Large intestine (tissue), 3 donors: Measurements from ENCODE around the gene MGAT4A. TPM values are rescaled to one million over a fixed set of nuclear protein-coding genes. Genes with fewer than 3 reads are reported as not detected.
"Not testable (repeated sequence)": the region's sequence is repeated elsewhere in the genome, so short reads cannot be mapped to it uniquely, and the experiment has no call there.

Experiments
- DNase-seq, 2 donors: peaks; one replicate each; pipeline versions ENCODE4 v3.0.0 to v3.0.0-alpha.2; 2013
- H3K27ac ChIP-seq: one replicate; pipeline ENCODE4 v1.5.1; 2013; ENCODE audit warnings: low read length
- H3K27me3 ChIP-seq: 2 replicates; pipeline ENCODE4 v1.6.1; 2013; ENCODE audit warnings: low read length; ENCODE audit not compliant: control insufficient read depth, insufficient read depth
- H3K36me3 ChIP-seq: 2 replicates; pipeline ENCODE4 v1.6.1; 2013; ENCODE audit warnings: low read length; ENCODE audit not compliant: control insufficient read depth, insufficient read depth
- H3K4me1 ChIP-seq: one replicate; pipeline ENCODE4 v1.6.1; 2013; ENCODE audit warnings: low read length; ENCODE audit not compliant: control insufficient read depth, insufficient read depth
- H3K4me3 ChIP-seq: one replicate; pipeline ENCODE4 v1.5.1; 2013; ENCODE audit warnings: low read length
- H3K9me3 ChIP-seq: one replicate; pipeline ENCODE4 v1.6.1; 2013; ENCODE audit warnings: mild to moderate bottlenecking, low read depth, low read length, moderate library complexity; ENCODE audit not compliant: control insufficient read depth
- WGBS: methylation state at CpG from one replicate; pipeline ENCODE4 v1.1.5; 2013; ENCODE audit warnings: low lambda C conversion rate; ENCODE audit not compliant: insufficient coverage; 5-methylcytosine and 5-hydroxymethylcytosine counted together
- polyA plus RNA-seq: library from polyadenylated mRNA; unstranded; fragments of 120-200 nt; gene quantifications from one replicate; pipeline ENCODE4 v1.2.1, GENCODE V29; 2013

Gene MGAT4A
- polyA plus RNA-seq, 1 donor = 37.5 TPM

- Histone ChIP-seq H3K4me3 (no peak overlapping the region), H3K27me3 (no peaks in the 10 kb centered on the region), H3K36me3 (peaks cover 18% of the 10 kb centered on the region), H3K4me1 (no peaks in the 10 kb centered on the region), H3K27ac (no peak overlapping the region), H3K9me3 (peaks cover 4% of the 10 kb centered on the region)
- WGBS = 96% methylated on average over 4 of the region's 12 CpGs
- DNase-seq = no peak
Observed at GRCh38 chr2:98663511-98664090, 67.3 kb downstream of the MGAT4A start.

- WGBS = 100% methylated on average over 1 of the region's 3 CpGs
- H3K27ac ChIP-seq = not testable (repeated sequence)
Observed at GRCh38 chr2:98659491-98659840, 71.5 kb downstream of the MGAT4A start.

GRCh38 chr2:98658816-98659490, 72.0 kb downstream of the MGAT4A start:
- no peak overlapping the region for H3K4me3 ChIP-seq
- H3K4me1 ChIP-seq = no peaks in the 10 kb centered on the region
- no peak for DNase-seq
- no peak overlapping the region for H3K27ac ChIP-seq
- no peaks in the 10 kb centered on the region for H3K27me3 ChIP-seq
- peaks cover 12% of the 10 kb centered on the region for H3K36me3 ChIP-seq
- no CpG with 5 or more reads among the region's 4 CpGs for whole genome bisulfite sequencing
- peaks cover 4% of the 10 kb centered on the region for H3K9me3 ChIP-seq

More at GRCh38 chr2:98659491-98659840, 71.5 kb downstream of the MGAT4A start:
- peaks cover 12% of the 10 kb centered on the region for H3K36me3 ChIP-seq
- not testable (repeated sequence) for H3K4me1 ChIP-seq, H3K4me3 ChIP-seq, H3K27me3 ChIP-seq, DNase-seq, H3K9me3 ChIP-seq

- H3K27me3 ChIP-seq = no peaks in the 10 kb centered on the region
- H3K36me3 ChIP-seq = peaks cover 10% of the 10 kb centered on the region
- WGBS = no CpG with 5 or more reads among the region's 4 CpGs
- no peaks in the 10 kb centered on the region for H3K4me1 ChIP-seq
- DNase-seq = no peak
- H3K9me3 ChIP-seq = peaks cover 4% of the 10 kb centered on the region
- no peak overlapping the region for H3K27ac ChIP-seq
- no peak overlapping the region for H3K4me3 ChIP-seq
Observed at GRCh38 chr2:98656800-98657199, 74.1 kb downstream of the MGAT4A start.

GRCh38 chr2:98654699-98655495, 76.0 kb downstream of the MGAT4A start:
- H3K27ac ChIP-seq = no peak overlapping the region
- DNase-seq = no peak
- no peaks in the 10 kb centered on the region for H3K4me1 ChIP-seq
- no peak overlapping the region for H3K4me3 ChIP-seq
- H3K27me3 ChIP-seq = no peaks in the 10 kb centered on the region
- WGBS = 75% methylated on average over 2 of the region's 3 CpGs
- peaks cover 11% of the 10 kb centered on the region for H3K36me3 ChIP-seq
- H3K9me3 ChIP-seq = peaks cover 5% of the 10 kb centered on the region

GRCh38 chr2:98650998-98651397, 79.9 kb downstream of the MGAT4A start:
- DNase-seq = no peak
- Histone ChIP-seq H3K4me3 (no peak overlapping the region), H3K27me3 (no peaks in the 10 kb centered on the region), H3K9me3 (peaks cover 5% of the 10 kb centered on the region), H3K4me1 (peaks cover 2% of the 10 kb centered on the region), H3K36me3 (peaks cover 16% of the 10 kb centered on the region), H3K27ac (no peak overlapping the region)
- 40% methylated on average over 1 of the region's 1 CpG for WGBS

GRCh38 chr2:98649992-98650375, 80.9 kb downstream of the MGAT4A start:
- H3K27ac ChIP-seq = no peak overlapping the region
- H3K36me3 ChIP-seq = peaks cover 16% of the 10 kb centered on the region
- H3K4me1 ChIP-seq = peaks cover 2% of the 10 kb centered on the region
- H3K27me3 ChIP-seq = no peaks in the 10 kb centered on the region
- no CpG with 5 or more reads among the region's 1 CpG for WGBS
- DNase-seq = no peak
- H3K4me3 ChIP-seq = no peak overlapping the region
- H3K9me3 ChIP-seq = peaks cover 5% of the 10 kb centered on the region

- WGBS = no CpG with 5 or more reads among the region's 4 CpGs
- Histone ChIP-seq H3K36me3 (peaks cover 20% of the 10 kb centered on the region), H3K4me3 (no peak overlapping the region), H3K27me3 (no peaks in the 10 kb centered on the region), H3K27ac (no peak overlapping the region), H3K4me1 (peaks cover 2% of the 10 kb centered on the region), H3K9me3 (peaks cover 5% of the 10 kb centered on the region)
- DNase-seq = peak; percentile 76 to 77
Observed at GRCh38 chr2:98649135-98649991, 81.6 kb downstream of the MGAT4A start.

- no peak for DNase-seq
- Histone ChIP-seq H3K4me1 (peaks cover 2% of the 10 kb centered on the region), H3K9me3 (peaks cover 5% of the 10 kb centered on the region), H3K27me3 (no peaks in the 10 kb centered on the region), H3K4me3 (no peak overlapping the region), H3K36me3 (peaks cover 20% of the 10 kb centered on the region), H3K27ac (no peak overlapping the region)
- WGBS = 100% methylated on average over 1 of the region's 4 CpGs
Observed at GRCh38 chr2:98648451-98648850, 82.5 kb downstream of the MGAT4A start.

GRCh38 chr2:98647636-98648035, 83.3 kb downstream of the MGAT4A start:
- WGBS = no CpG with 5 or more reads among the region's 5 CpGs
- Histone ChIP-seq H3K36me3 (peaks cover 22% of the 10 kb centered on the region), H3K27ac (no peak overlapping the region), H3K4me3 (no peak overlapping the region), H3K9me3 (peaks cover 5% of the 10 kb centered on the region), H3K27me3 (no peaks in the 10 kb centered on the region), H3K4me1 (peaks cover 2% of the 10 kb centered on the region)
- no peak for DNase-seq
